Natural killer cell (primary cell): ENCODE measurements around the gene ABT1. TPM values are rescaled to one million over a fixed set of nuclear protein-coding genes. Genes with fewer than 3 reads are reported as not detected.

Experiments used
- ATAC-seq, 3 donors: fragments of 150-1000 bp in 2 of 3; fragments of 200-7000 bp in 1 of 3; cut with Tn5 transposase; 1 replicate in 1 of 3; 2 replicates in 2 of 3; pipeline ENCODE4 v1.10.0; 2021; ENCODE audit warnings: mild to moderate bottlenecking in 2 of 3, moderate library complexity in 2 of 3
- DNase-seq, 2 donors: peaks; one replicate each; pipeline versions ENCODE4 v3.0.0 to v3.0.0-alpha.2; 2013 to 2021; ENCODE audit warnings: mixed read lengths in 1 of 2
- H3K27ac ChIP-seq: one replicate; pipeline ENCODE4 v1.5.1; 2013; ENCODE audit warnings: mild to moderate bottlenecking, low read length
- H3K27me3 ChIP-seq: one replicate; pipeline ENCODE4 v1.6.1; 2013; ENCODE audit warnings: low read length; ENCODE audit not compliant: control insufficient read depth, insufficient read depth
- H3K36me3 ChIP-seq: one replicate; pipeline ENCODE4 v1.6.1; 2013; ENCODE audit warnings: low read length; ENCODE audit not compliant: control insufficient read depth, insufficient read depth
- H3K4me1 ChIP-seq: one replicate; pipeline ENCODE4 v1.6.1; 2013; ENCODE audit warnings: low read length; ENCODE audit not compliant: control insufficient read depth, insufficient read depth
- H3K4me3 ChIP-seq: one replicate; pipeline ENCODE4 v1.5.1; 2013; ENCODE audit warnings: low read length
- H3K9me3 ChIP-seq: one replicate; pipeline ENCODE4 v1.6.1; 2013; ENCODE audit warnings: low read length; ENCODE audit not compliant: control insufficient read depth, insufficient read depth
- H3K27ac Mint-ChIP-seq, 2 donors: one replicate each; pipeline ENCODE4 v1.8.0; 2022; ENCODE audit warnings: mild to moderate bottlenecking in 2 of 2, mixed read lengths in 2 of 2, moderate library complexity in 1 of 2
- H3K27me3 Mint-ChIP-seq, 2 donors: one replicate each; pipeline ENCODE4 v1.8.0; 2022; ENCODE audit warnings: low read depth in 2 of 2, mixed read lengths in 2 of 2
- H3K36me3 Mint-ChIP-seq: one replicate; pipeline ENCODE4 v1.8.0; 2022; ENCODE audit warnings: mixed read lengths
- H3K4me1 Mint-ChIP-seq, 2 donors: one replicate each; pipeline ENCODE4 v1.8.0; 2022; ENCODE audit warnings: mixed read lengths in 2 of 2
- H3K4me3 Mint-ChIP-seq: one replicate; pipeline ENCODE4 v1.8.0; 2022; ENCODE audit warnings: mild to moderate bottlenecking, moderate library complexity, mixed read lengths
- H3K9me3 Mint-ChIP-seq, 2 donors: one replicate each; pipeline ENCODE4 v1.8.0; 2022; ENCODE audit warnings: mixed read lengths in 2 of 2
- CTCF ChIP-seq: fragments of 200-600 bp; IDR thresholded peaks from one replicate; pipeline ENCODE4 v1.8.0; 2022; ENCODE audit warnings: antibody characterized with exemption
- WGBS: methylation state at CpG from one replicate; pipeline ENCODE4 v1.1.7; 2013; ENCODE audit warnings: missing lambda C conversion rate; ENCODE audit not compliant: insufficient coverage; 5-methylcytosine and 5-hydroxymethylcytosine counted together
- intact Hi-C: fragments of 100-400 bp; cut with micrococcal nuclease; formaldehyde crosslinking; loops from one replicate; pipeline ENCODE4 v1.14.2; 2022
- total RNA-seq, 4 donors: library from RNA; stranded (reverse); fragments of 120-200 nt in 1 of 4; gene quantifications; one replicate each; pipeline versions ENCODE4 v1.2.3 to v1.2.4, GENCODE V29; 2013 to 2022

The ABT1 gene
- total RNA-seq, 3 donors from 2014 or later (not counting 1 experiment from before 2014, with no cell fraction given), result 23.9 to 30.7 (median 29.9) TPM

GRCh38 chr6:26578741-26579140 is 18.0 kb upstream of the ABT1 start:
- H3K27ac Mint-ChIP-seq, result no peak overlapping the region
- no peak for ATAC-seq

GRCh38 chr6:26581164-26581915 is 15.4 kb upstream of the ABT1 start:
- no peaks in the 10 kb centered on the region for H3K9me3 ChIP-seq
- H3K4me3 ChIP-seq, result no peak overlapping the region
- no peak overlapping the region for H3K27ac Mint-ChIP-seq
- H3K27me3 ChIP-seq, result peaks cover 18% of the 10 kb centered on the region
- peaks cover 11% of the 10 kb centered on the region for H3K36me3 Mint-ChIP-seq
- H3K36me3 ChIP-seq, result no peaks in the 10 kb centered on the region
- TF ChIP-seq CTCF, result no peak
- intact Hi-C loops, result no loop called here
- WGBS, result 66% methylated on average over 4 of the region's 4 CpGs
- H3K4me1 ChIP-seq, result peaks cover 9% of the 10 kb centered on the region
- H3K27me3 Mint-ChIP-seq, result peaks cover 60 to 66% of the 10 kb centered on the region in 2 donors
- H3K9me3 Mint-ChIP-seq, result peaks cover 0 to 3% of the 10 kb centered on the region in 2 donors
- H3K27ac ChIP-seq, result no peak overlapping the region
- ATAC-seq (no peak), DNase-seq (no peak)
- no peak overlapping the region for H3K4me3 Mint-ChIP-seq
- peaks cover 14% of the 10 kb centered on the region in 2 donors for H3K4me1 Mint-ChIP-seq

More at GRCh38 chr6:26578741-26579140, 18.0 kb upstream of the ABT1 start:
- H3K4me1 ChIP-seq, result peaks cover 9% of the 10 kb centered on the region
- Mint-ChIP-seq H3K4me1 (peaks cover 15 to 16% of the 10 kb centered on the region in 2 donors), H3K9me3 (peaks cover 0 to 3% of the 10 kb centered on the region in 2 donors), H3K36me3 (peaks cover 11% of the 10 kb centered on the region), H3K4me3 (peak overlapping the region; percentile 29), H3K27me3 (peaks cover 43 to 62% of the 10 kb centered on the region in 2 donors)
- H3K27me3 ChIP-seq, result peaks cover 9% of the 10 kb centered on the region
- no peak overlapping the region for H3K4me3 ChIP-seq
- TF ChIP-seq CTCF, result no peak
- no peak for DNase-seq
- H3K36me3 ChIP-seq, result no peaks in the 10 kb centered on the region
- intact Hi-C loops, result loop anchor here (10.0 kb wide), 1 partner anchor 1316 kb away; a partner anchor contains a TSS
- H3K9me3 ChIP-seq, result no peaks in the 10 kb centered on the region
- no peak overlapping the region for H3K27ac ChIP-seq
- no CpG with 5 or more reads among the region's 1 CpG for WGBS

GRCh38 chr6:26588965-26589364 is 7.8 kb upstream of the ABT1 start:
- H3K36me3 Mint-ChIP-seq, result no peaks in the 10 kb centered on the region
- ATAC-seq (no peak), DNase-seq (no peak)
- no peaks in the 10 kb centered on the region for H3K4me1 Mint-ChIP-seq
- peaks cover 19% of the 10 kb centered on the region for H3K27me3 ChIP-seq
- H3K27me3 Mint-ChIP-seq, result peaks cover 25 to 48% of the 10 kb centered on the region in 2 donors
- TF ChIP-seq CTCF, result no peak
- no peak overlapping the region for H3K27ac Mint-ChIP-seq
- WGBS, result 95% methylated on average over 17 of the region's 21 CpGs
- no peaks in the 10 kb centered on the region for H3K9me3 Mint-ChIP-seq
- H3K36me3 ChIP-seq, result no peaks in the 10 kb centered on the region
- H3K4me1 ChIP-seq, result no peaks in the 10 kb centered on the region
- H3K4me3 Mint-ChIP-seq, result no peak overlapping the region
- H3K4me3 ChIP-seq, result no peak overlapping the region
- H3K27ac ChIP-seq, result no peak overlapping the region
- no peaks in the 10 kb centered on the region for H3K9me3 ChIP-seq
- intact Hi-C loops, result no loop called here
